Eye (tissue), 1 donor: ENCODE data around the gene LHX3.

Source experiments
- DNase-seq: peaks from one replicate; pipeline ENCODE4 v3.0.0-alpha.2; 2015

The LHX3 gene

GRCh38 chr9:136205707-136205992, 722 bp upstream of the LHX3 start:
- DNase-seq: no peak

GRCh38 chr9:136204145-136204805, 653 bp downstream of the LHX3 start:
- no peak for DNase-seq

- DNase-seq: no peak
Measured at GRCh38 chr9:136203408-136204144, 1.4 kb downstream of the LHX3 start.

- no peak for DNase-seq
Measured at GRCh38 chr9:136202454-136203407, 2.2 kb downstream of the LHX3 start.

GRCh38 chr9:136201609-136202453, 3.1 kb downstream of the LHX3 start:
- peak; percentile 72 for DNase-seq

GRCh38 chr9:136201174-136201573, 3.8 kb downstream of the LHX3 start:
- no peak for DNase-seq

- DNase-seq: peak; percentile 7
Measured at GRCh38 chr9:136200424-136200823, 4.5 kb downstream of the LHX3 start.

GRCh38 chr9:136199391-136200288, 5.3 kb downstream of the LHX3 start:
- no peak for DNase-seq

- peak; percentile 45 for DNase-seq
Measured at GRCh38 chr9:136198605-136199083, 6.3 kb downstream of the LHX3 start.

GRCh38 chr9:136197930-136198604, 6.9 kb downstream of the LHX3 start:
- no peak for DNase-seq

GRCh38 chr9:136197084-136197875, 7.6 kb downstream of the LHX3 start:
- no peak for DNase-seq

GRCh38 chr9:136196404-136197083, 8.4 kb downstream of the LHX3 start:
- DNase-seq: no peak

- no peak for DNase-seq
Measured at GRCh38 chr9:136194540-136194939, 10.4 kb downstream of the LHX3 start.

GRCh38 chr9:136193891-136194279, 11.0 kb downstream of the LHX3 start:
- no peak for DNase-seq

GRCh38 chr9:136193127-136193890, 11.6 kb downstream of the LHX3 start:
- DNase-seq: no peak

- DNase-seq: no peak
Measured at GRCh38 chr9:136192289-136193126, 12.4 kb downstream of the LHX3 start.

- DNase-seq: no peak
Measured at GRCh38 chr9:136191960-136192286, 13.0 kb downstream of the LHX3 start.
